ENCODE results near the gene OGFOD2. TPM values are rescaled to one million over a fixed set of nuclear protein-coding genes. Genes with fewer than 3 reads are reported as not detected.

Gene OGFOD2
- total and polyA plus RNA-seq, 9 of the 15 experiments (the other 6 are each of a cell fraction or from before 2014, with no cell fraction given) = 1.4 to 111 (median 18.5) TPM

DNA sequence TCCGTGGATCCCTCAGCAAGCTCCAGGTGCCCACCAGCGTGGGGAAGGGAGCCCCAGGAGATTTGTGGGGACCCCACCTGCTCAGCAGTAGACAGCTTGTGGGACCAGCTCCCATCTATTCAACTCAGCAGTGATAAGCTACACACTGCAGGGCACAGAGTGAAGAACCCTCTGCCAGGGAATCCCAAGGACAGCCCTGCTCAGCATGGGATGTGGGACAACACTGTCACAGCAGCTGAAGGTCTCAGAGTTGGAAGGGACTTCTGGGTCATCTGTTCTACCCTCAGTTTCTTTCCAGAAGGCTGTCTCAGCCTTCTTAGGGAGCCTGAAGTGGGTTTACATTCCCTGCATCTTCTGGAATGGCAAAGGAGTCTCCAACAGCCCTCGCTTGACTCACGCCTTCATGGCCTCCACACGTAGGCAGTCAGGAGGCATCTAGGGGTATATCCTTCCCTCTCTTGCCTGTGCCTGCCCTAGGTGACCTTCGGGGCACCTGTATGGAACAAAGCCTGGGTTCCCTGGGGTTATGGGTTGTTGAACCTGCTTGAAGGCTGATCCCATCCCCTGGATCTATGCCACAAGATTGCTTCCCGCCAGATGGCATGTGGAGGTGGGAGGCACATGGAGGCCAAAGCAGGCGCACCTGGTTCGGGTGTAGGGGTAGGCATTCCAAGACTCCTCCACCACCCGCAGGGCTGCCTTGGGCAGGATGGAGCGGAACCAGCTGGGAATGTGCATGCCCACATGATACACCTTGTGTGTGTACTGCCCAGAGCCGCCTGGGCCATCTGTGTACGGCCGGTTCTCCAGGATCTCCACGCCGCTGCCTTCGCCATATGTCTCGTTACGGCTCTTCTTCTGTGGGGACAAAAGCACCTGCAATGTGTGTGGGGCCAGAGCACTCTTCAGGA is 38.4 kb downstream of the OGFOD2 start (continued):
- TF ChIP-seq, protein P1, sequence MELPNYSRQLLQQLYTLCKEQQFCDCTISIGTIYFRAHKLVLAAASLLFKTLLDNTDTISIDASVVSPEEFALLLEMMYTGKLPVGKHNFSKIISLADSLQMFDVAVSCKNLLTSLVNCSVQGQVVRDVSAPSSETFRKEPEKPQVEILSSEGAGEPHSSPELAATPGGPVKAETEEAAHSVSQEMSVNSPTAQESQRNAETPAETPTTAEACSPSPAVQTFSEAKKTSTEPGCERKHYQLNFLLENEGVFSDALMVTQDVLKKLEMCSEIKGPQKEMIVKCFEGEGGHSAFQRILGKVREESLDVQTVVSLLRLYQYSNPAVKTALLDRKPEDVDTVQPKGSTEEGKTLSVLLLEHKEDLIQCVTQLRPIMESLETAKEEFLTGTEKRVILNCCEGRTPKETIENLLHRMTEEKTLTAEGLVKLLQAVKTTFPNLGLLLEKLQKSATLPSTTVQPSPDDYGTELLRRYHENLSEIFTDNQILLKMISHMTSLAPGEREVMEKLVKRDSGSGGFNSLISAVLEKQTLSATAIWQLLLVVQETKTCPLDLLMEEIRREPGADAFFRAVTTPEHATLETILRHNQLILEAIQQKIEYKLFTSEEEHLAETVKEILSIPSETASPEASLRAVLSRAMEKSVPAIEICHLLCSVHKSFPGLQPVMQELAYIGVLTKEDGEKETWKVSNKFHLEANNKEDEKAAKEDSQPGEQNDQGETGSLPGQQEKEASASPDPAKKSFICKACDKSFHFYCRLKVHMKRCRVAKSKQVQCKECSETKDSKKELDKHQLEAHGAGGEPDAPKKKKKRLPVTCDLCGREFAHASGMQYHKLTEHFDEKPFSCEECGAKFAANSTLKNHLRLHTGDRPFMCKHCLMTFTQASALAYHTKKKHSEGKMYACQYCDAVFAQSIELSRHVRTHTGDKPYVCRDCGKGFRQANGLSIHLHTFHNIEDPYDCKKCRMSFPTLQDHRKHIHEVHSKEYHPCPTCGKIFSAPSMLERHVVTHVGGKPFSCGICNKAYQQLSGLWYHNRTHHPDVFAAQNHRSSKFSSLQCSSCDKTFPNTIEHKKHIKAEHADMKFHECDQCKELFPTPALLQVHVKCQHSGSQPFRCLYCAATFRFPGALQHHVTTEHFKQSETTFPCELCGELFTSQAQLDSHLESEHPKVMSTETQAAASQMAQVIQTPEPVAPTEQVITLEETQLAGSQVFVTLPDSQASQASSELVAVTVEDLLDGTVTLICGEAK (IDR thresholded peaks at IDR 0.05) = no peak
- TF ChIP-seq, protein P1 (CRISPR knock-in tag; IDR thresholded peaks at IDR 0.05) = no peak
- no peak for TF ChIP-seq SETDB1 (IDR thresholded peaks at IDR 0.05; ENCODE audit: low read length)
- no peak for TF ChIP-seq RFX1 (IDR thresholded peaks at IDR 0.05)
- TF ChIP-seq, protein P2, sequence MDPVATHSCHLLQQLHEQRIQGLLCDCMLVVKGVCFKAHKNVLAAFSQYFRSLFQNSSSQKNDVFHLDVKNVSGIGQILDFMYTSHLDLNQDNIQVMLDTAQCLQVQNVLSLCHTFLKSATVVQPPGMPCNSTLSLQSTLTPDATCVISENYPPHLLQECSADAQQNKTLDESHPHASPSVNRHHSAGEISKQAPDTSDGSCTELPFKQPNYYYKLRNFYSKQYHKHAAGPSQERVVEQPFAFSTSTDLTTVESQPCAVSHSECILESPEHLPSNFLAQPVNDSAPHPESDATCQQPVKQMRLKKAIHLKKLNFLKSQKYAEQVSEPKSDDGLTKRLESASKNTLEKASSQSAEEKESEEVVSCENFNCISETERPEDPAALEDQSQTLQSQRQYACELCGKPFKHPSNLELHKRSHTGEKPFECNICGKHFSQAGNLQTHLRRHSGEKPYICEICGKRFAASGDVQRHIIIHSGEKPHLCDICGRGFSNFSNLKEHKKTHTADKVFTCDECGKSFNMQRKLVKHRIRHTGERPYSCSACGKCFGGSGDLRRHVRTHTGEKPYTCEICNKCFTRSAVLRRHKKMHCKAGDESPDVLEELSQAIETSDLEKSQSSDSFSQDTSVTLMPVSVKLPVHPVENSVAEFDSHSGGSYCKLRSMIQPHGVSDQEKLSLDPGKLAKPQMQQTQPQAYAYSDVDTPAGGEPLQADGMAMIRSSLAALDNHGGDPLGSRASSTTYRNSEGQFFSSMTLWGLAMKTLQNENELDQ (CRISPR knock-in tag; IDR thresholded peaks at IDR 0.05; ENCODE audit: borderline replicate concordance) = no peak
- no peak for TF ChIP-seq ETV1 (tag; conservative IDR thresholded peaks at IDR 0.05; ENCODE audit: low read depth)
- no peak for TF ChIP-seq HMG20A (CRISPR knock-in tag; conservative IDR thresholded peaks at IDR 0.05)
- TF ChIP-seq, protein P3, sequence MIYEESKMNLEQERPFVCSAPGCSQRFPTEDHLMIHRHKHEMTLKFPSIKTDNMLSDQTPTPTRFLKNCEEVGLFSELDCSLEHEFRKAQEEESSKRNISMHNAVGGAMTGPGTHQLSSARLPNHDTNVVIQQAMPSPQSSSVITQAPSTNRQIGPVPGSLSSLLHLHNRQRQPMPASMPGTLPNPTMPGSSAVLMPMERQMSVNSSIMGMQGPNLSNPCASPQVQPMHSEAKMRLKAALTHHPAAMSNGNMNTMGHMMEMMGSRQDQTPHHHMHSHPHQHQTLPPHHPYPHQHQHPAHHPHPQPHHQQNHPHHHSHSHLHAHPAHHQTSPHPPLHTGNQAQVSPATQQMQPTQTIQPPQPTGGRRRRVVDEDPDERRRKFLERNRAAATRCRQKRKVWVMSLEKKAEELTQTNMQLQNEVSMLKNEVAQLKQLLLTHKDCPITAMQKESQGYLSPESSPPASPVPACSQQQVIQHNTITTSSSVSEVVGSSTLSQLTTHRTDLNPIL (CRISPR knock-in tag; IDR thresholded peaks at IDR 0.05) = no peak
- TF ChIP-seq ZNF707 (CRISPR knock-in tag; conservative IDR thresholded peaks at IDR 0.05) = no peak
- no peak for TF ChIP-seq SMARCE1 (IDR thresholded peaks at IDR 0.05)
- no peak for TF ChIP-seq HIVEP1 (CRISPR knock-in tag; IDR thresholded peaks at IDR 0.05)
- TF ChIP-seq, protein P4, sequence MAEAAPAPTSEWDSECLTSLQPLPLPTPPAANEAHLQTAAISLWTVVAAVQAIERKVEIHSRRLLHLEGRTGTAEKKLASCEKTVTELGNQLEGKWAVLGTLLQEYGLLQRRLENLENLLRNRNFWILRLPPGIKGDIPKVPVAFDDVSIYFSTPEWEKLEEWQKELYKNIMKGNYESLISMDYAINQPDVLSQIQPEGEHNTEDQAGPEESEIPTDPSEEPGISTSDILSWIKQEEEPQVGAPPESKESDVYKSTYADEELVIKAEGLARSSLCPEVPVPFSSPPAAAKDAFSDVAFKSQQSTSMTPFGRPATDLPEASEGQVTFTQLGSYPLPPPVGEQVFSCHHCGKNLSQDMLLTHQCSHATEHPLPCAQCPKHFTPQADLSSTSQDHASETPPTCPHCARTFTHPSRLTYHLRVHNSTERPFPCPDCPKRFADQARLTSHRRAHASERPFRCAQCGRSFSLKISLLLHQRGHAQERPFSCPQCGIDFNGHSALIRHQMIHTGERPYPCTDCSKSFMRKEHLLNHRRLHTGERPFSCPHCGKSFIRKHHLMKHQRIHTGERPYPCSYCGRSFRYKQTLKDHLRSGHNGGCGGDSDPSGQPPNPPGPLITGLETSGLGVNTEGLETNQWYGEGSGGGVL (CRISPR knock-in tag; IDR thresholded peaks at IDR 0.05) = no peak

All from K562 (cell line).